Right renal pelvis (tissue), 4 donors: ENCODE measurements around the gene FRYL. TPM values are rescaled to one million over a fixed set of nuclear protein-coding genes. Genes with fewer than 3 reads are reported as not detected.
"Not testable (repeated sequence)": the region's sequence is repeated elsewhere in the genome, so short reads cannot be mapped to it uniquely, and the experiment has no call there.

Source experiments
- DNase-seq, 4 donors: peaks; one replicate each; pipeline ENCODE4 v3.0.0-alpha.2; 2013; ENCODE audit warnings: low read depth in 4 of 4, low spot score in 3 of 4, missing footprints in 1 of 4
- polyA plus RNA-seq, 4 donors: library from polyadenylated mRNA; unstranded; fragments of 120-200 nt; gene quantifications; one replicate each; pipeline ENCODE4 v1.2.1, GENCODE V29; 2013; ENCODE audit not compliant: insufficient read length in 4 of 4

The FRYL gene
- polyA plus RNA-seq, 4 donors: 39.7 to 51.2 (median 47.1) TPM

DNA sequence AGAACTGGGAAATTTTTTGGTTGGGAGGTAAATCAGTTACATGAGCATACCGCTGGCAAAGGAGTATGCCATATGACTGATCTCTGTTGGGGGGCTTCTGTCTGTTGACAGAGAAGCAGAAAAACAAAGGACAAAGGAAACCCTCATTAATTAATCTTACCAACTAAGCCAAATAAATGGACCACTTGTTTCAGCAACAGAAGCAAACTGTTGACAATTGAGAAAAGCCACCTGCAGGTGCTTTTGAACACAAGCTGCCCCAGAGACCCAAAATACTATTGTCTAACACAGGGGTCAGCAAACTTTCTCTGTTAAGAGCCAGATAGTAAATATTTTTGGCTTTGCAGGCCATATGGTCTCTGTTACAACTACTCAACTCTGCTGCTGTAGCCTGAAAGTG lies 7.0 kb upstream of the FRYL start:
- peak; percentile 48 to 82 (median 75) for DNase-seq

DNA sequence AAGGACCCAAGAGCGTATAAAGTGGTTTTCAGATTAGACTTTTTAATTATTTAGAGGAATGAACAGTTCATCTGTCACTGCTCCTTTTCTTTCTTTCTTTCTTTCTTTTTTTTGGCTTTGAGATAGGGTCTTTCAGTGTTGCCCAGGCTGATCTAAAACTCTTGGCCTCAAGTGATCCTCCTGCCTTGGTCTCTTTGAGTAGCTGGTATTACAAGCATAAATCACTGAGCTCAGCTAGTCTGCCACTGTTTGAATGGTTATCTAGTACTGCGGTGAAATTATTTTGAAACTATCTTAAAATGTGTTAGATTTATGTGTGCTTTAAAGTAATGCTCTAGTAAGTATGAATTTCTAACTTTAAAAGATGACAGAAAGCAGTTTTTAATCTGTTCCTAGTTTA lies 6.5 kb upstream of the FRYL start:
- DNase-seq: no peak

DNA sequence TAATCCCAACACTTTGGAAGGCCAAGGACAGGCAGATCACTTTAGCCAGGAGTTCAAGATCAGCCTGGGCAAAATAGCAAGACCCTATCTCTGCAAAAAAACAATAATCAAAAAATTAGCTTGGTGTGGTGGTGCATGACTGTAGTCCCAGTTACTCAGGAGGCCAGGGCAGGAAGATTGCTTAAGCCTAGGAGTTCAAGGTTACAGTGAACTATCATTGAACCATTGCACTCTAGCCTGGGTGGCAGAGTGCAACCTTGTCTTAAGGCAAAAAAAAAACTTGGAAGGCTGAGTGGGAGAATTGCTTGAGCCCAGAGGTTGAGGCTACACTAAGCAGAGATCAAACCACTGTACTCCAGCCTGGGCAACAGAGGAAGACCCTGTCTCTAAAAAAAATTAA lies 5.2 kb upstream of the FRYL start:
- DNase-seq: no peak

DNA sequence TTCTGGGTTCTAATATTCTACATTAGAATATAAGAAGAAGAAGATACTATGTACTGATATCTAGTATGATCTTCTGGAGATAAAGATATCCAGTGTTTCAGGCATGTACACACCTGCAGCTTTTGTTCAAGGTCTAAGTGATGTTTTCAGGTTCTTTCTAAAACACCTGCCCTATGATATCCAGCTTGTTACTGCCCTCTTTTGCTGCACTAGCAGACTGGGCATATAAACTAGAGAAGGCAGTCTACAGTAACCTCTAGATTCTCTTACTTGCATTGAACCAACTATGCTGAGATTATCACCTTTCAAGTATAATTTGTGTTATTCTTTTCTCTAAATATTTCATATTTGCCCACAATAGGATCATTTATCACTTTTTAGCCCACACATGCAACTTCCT lies 1.9 kb upstream of the FRYL start:
- DNase-seq: no peak

GRCh38 chr4:48780865-48781214 lies 761 bp upstream of the FRYL start:
- DNase-seq: no peak

DNA sequence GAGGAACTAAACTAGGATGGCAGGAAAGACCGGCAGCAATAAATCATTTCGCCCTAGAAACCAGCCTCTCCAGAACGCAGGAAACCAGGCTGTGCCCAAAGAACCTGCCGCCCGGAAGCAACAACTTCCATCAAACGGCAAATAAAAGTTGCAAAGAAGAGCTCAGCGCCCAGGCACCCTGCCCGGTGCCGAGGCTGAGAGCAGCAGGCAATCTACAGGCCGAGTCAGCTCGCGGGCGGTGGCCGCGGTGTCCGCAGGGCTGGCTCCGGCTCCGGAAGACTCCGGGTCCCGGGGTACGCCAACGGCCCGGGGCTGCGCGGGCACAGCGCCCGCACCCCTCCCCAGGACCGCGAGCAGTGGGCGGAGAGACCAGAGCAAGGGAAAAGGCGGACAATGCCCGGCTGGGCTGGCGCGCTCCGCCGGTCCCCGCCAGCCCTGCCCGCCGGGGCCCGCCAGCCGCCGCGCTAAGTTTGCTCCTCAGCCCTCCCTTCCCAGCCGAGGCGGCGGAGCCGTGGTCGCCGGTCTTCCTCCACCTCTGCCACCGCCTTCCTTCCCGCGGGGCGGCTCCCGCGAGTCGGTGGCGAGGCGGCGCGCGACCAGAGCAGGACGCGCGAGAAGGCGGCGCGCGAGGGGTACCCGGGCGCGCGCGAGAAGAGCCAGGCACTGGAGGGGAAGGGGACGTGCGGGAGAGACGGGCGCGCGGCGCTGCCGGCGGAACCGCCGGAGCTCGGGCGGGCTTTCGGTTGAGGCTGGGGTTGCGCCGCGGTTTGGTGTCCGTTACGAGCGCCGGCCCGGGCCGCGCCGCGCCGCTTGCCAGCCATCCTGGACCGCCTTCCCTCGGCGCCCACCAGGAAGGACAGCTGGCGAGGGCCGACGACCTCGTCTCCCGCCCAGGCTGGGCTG lies 733 bp downstream of the FRYL start:
- DNase-seq: peak in 3 of 4 donors; percentile 51 to 63 (median 52)

- no peak for DNase-seq
These were observed 1.5 kb downstream of the FRYL start for GRCh38 chr4:48778431-48779094.

GRCh38 chr4:48777739-48778138 lies 2.3 kb downstream of the FRYL start:
- no peak for DNase-seq

DNA sequence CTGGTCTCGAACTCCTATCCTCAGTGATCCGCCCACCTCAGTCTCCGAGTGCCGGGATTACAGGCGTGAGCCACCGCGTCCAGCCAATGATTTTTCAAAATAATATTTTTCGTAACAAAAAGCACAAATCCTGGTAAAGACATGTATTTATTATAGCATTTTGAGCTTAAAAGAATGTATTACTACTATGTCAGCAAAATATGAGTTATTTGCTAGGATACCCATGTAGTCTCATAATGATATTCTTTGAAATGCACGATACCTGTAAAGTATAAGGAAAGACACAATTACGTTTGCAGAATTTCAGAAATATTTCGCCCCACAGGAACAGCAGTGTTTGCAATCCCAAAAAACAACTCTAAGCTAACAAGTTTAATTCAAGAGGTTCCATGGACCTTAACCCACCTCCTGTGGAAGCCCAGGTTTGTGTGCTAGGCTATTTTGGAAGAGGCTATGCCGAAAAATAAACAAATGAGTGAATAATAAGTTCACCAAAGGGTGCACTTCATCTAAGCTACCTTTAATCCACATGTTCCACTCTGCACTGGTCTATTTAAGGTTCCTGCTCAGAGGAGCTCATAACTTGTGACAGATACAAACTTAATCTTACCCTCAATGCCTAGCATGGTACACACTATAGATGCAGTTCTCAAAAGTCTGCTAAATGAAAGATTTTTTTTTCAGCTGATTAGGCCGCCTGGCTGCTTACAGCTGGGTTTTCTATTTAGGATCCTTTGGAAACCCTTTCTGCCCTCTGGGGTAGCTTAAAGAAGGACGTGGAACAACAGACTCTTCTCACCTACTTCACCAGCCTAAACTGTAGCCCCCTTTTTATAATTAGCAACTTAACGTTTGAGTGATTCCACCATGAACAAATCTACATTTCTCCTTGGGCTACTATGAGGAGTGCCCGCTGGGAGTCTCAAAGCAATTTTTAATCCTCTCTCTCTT lies 5.0 kb downstream of the FRYL start:
- DNase-seq: no peak

DNA sequence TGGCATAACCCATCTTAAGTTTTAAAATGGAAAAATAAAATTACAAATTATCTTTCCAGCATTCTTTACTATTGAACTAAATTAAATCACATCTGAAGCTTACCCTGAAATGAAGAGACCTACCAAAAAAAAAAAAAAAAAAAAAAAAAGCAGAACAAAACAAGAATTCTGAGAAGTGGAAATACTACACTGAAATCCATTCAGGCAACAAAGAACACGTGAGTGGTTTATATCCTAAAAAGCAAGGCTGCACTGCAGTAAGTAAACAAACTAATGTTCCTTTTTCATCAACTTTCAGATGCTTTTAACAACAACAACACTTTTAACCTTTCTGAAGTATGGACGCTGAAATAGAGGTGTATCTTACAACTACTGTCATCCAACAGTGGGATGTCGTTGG lies 7.5 kb downstream of the FRYL start:
- no peak for DNase-seq

DNA sequence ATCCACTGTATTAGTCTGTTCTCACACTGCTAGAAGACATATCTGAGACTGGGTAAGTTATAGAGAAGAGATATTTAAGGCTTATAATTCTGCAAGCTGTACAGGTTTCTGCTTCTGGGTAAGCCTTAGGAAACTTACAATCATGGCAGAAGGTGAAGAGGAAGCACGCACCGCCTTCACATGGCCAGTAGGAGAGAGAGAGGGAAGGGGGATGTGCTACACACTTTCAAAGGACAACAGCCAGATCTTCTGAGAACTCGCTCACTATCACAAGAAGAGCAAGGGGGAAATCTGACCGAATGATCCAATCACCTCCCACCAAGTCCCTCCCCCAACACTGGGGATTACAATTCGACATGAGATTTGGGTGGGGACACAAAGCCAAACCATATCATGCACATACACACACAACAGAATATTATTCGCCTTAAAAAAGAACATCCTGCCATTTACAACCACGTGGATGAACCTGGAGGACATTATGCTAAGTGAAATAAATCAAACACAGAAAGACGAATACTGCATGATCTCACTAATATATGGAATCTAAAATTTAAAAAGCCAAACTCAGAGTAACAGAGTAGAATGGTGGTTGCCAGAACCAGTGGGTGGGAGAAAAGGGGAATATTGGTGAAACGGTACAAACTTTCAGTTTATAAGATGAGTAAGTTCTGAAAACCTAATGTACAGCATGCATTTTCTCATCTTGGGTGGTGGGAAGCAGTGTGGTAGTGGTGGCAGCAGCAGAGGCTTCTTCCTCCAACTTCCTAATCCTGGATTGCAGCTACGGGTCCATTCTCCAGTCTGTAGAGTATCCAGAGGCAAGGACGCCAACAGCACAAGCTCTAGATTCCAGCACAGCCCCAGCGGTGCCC lies 12.8 kb downstream of the FRYL start:
- DNase-seq: no peak

DNA sequence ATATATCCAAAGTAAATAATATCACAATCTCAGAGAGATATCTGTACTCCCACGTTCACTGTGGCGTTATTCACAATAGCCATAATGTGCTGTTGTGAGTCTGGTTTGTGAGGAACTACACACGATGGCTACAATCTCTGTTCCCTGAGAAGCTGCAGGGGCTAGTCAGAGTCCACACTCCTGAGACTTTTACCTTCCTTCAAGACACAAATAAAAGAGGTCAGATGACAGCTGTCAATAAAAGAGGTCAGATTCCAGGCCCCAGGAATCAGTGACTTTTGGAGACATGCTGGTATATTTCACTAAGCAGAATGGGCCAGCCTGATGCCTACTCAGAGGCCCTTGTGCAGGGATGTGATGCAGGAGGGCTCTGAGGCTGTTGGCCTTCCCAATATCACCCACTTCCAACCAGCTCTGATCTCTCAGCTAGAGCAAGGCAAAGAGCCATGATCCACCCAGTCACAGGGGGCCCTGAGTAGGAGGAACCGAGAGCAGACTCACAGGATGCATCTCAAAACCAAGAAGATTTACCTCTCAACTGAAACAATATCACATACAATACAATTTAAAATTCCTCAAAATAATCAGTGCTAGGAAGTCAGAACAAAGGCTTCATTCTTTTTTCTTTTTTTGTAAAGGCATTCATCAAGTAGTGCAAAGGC lies 13.8 kb downstream of the FRYL start:
- no peak for DNase-seq

GRCh38 chr4:48762408-48762807 lies 17.7 kb downstream of the FRYL start:
- DNase-seq: no peak

- DNase-seq: no peak
These were observed 18.8 kb downstream of the FRYL start for GRCh38 chr4:48761286-48761685.

- DNase-seq: not testable (repeated sequence)
These were observed 21.4 kb downstream of the FRYL start for GRCh38 chr4:48758703-48759102.

- no peak for DNase-seq
These were observed 23.3 kb downstream of the FRYL start for GRCh38 chr4:48756689-48757220.

- DNase-seq: no peak
These were observed 24.8 kb downstream of the FRYL start for GRCh38 chr4:48755281-48755680.

DNA sequence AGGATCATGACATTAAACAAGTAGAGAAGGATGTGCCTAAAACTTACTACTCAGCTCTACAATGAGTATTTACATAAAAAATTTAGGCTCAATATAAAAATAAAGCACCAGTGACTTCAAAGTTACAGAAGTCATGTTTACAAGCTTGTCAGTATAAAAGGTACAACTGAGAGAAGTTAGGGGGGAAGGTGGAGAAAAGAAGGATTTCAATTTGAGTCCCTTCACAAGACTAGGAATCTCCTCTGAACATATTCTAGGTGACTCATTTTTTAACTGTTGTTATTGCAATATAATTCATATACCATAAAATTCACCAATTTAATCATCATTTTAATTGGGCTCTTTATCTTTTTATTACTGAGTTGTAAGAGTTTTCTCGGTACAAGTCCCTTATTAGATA lies 26.9 kb downstream of the FRYL start:
- no peak for DNase-seq

DNA sequence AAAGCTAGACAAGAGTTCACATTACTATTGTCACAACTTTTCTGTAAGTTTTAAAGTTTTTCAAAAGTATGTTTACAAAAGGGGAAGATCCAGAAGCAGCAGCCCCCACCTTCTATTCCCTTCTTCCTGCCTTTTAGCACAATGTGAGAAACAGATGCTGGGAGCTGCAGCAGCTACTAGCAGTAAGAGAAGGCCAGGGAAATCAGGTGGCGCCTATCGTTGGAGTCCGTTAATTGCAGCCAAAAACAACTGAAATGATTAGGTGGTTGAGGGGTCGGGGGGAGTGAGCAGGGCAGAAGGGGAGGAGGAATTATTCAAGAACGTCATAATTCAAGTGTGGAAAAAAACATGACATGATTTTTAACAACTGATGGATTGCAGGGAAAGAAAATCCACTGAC lies 27.4 kb downstream of the FRYL start:
- no peak for DNase-seq
